GF-D8 (cell line): Measurements from ENCODE around the gene HUS1.
"Not testable (repeated sequence)": the region's sequence is repeated elsewhere in the genome, so short reads cannot be mapped to it uniquely, and the experiment has no call there.

ENCODE experiments used
- DNase-seq: peaks from one replicate; lab custom pipeline; 2025; lab: John Stamatoyannopoulos, UW

Gene HUS1

GRCh38 chr7:47923081-47923875 lies 56.1 kb downstream of the HUS1 start:
- DNase-seq = not testable (repeated sequence)

- not testable (repeated sequence) for DNase-seq
Observed at GRCh38 chr7:47916514-47916913, 62.9 kb downstream of the HUS1 start.

- no peak for DNase-seq
Observed at GRCh38 chr7:47915616-47915976, 63.8 kb downstream of the HUS1 start.

GRCh38 chr7:47914717-47915615 lies 64.4 kb downstream of the HUS1 start:
- no peak for DNase-seq
